Activated CD4-positive, alpha-beta T cell treated with anti-CD3 and anti-CD28 coated beads, Interleukin-2, amount 50 U/mL, for 16 hours (primary cell): ENCODE results near the gene CHI3L1.

Experiments used
- DNase-seq: peaks from one replicate; pipeline ENCODE4 v3.0.0-alpha.2; 2020

Gene CHI3L1

GRCh38 chr1:203129501-203130231, 56.8 kb downstream of the CHI3L1 start:
- no peak for DNase-seq
